ENCODE data around the gene PRSS57. TPM values are rescaled to one million over a fixed set of nuclear protein-coding genes. Genes with fewer than 3 reads are reported as not detected.

The PRSS57 gene
- total and polyA plus RNA-seq, 2 of the 13 experiments (the other 11 are each of a cell fraction or from before 2014, with no cell fraction given) = 0.12 TPM; not detected in 1

GRCh38 chr19:660793-661426, 34.3 kb downstream of the PRSS57 start (continued):
- TF ChIP-seq FOXK2 (IDR thresholded peaks at IDR 0.05) = 0 out of 2 replicates have a peak, but pooled peaks have one; percentile 35
- no peak for TF ChIP-seq PCBP2 (optimal IDR thresholded peaks at IDR 0.05; ENCODE audit: low read depth, low read length, poor library complexity, severe bottlenecking)
- TF ChIP-seq ISL2 (CRISPR knock-in tag; IDR thresholded peaks at IDR 0.05) = peak; percentile 77
- TF ChIP-seq CSRNP2 (CRISPR knock-in tag; conservative IDR thresholded peaks at IDR 0.05; ENCODE audit: low read depth) = no peak
- no peak for TF ChIP-seq NFE2L1 (CRISPR knock-in tag; IDR thresholded peaks at IDR 0.05; ENCODE audit: borderline replicate concordance)
- 0 out of 2 replicates have a peak, but pooled peaks have one; percentile 45 for TF ChIP-seq ZNF280B (CRISPR knock-in tag; IDR thresholded peaks at IDR 0.05; ENCODE audit: borderline replicate concordance)
- TF ChIP-seq SMAD3 (CRISPR knock-in tag; IDR thresholded peaks at IDR 0.05) = peak; percentile 77; the same call in 1 of the 2 replicates
- peak; percentile 92 for TF ChIP-seq ZNF292 (CRISPR knock-in tag; IDR thresholded peaks at IDR 0.05; ENCODE audit: borderline replicate concordance, low read depth)
- TF ChIP-seq XRCC5 (optimal IDR thresholded peaks at IDR 0.05; ENCODE audit: low read length) = no peak
- peak; percentile 78; the same call in 1 of the 2 replicates for TF ChIP-seq ZNF580 (CRISPR knock-in tag; IDR thresholded peaks at IDR 0.05; ENCODE audit: borderline replicate concordance, low read depth)
- no peak for TF ChIP-seq E2F2 (CRISPR knock-in tag; IDR thresholded peaks at IDR 0.05; ENCODE audit: borderline replicate concordance)
- no peak for TF ChIP-seq MYNN (CRISPR knock-in tag; IDR thresholded peaks at IDR 0.05; ENCODE audit: low read depth)
- TF ChIP-seq CERS6 (CRISPR knock-in tag; IDR thresholded peaks at IDR 0.05) = no peak
- no peak for TF ChIP-seq NONO (IDR thresholded peaks at IDR 0.05)
- TF ChIP-seq NONO (CRISPR knock-in tag; conservative IDR thresholded peaks at IDR 0.05) = peak; percentile 89
- no peak for TF ChIP-seq NAIF1 (CRISPR knock-in tag; IDR thresholded peaks at IDR 0.05; ENCODE audit: borderline replicate concordance)
- 0 out of 2 replicates have a peak, but pooled peaks have one; percentile 20 for TF ChIP-seq ZNF414 (CRISPR knock-in tag; IDR thresholded peaks at IDR 0.05)
- TF ChIP-seq ZSCAN22 (CRISPR knock-in tag; IDR thresholded peaks at IDR 0.05) = no peak; the same call in 1 of the 2 replicates
- no peak for TF ChIP-seq ZNF367 (CRISPR knock-in tag; IDR thresholded peaks at IDR 0.05; ENCODE audit: borderline replicate concordance)

Data from HepG2 (cell line).